HG02678 (cell line): ENCODE measurements around the gene HIKESHI.
"Not testable (repeated sequence)": the region's sequence is repeated elsewhere in the genome, so short reads cannot be mapped to it uniquely, and the experiment has no call there.

ENCODE experiments used
- ATAC-seq: cut with Tn5 transposase; IDR thresholded peaks from one replicate; pipeline ENCODE4 v1.9.1; 2021; ENCODE audit warnings: mild to moderate bottlenecking, moderate library complexity; ENCODE audit not compliant: unreplicated experiment

HIKESHI gene, protein sequence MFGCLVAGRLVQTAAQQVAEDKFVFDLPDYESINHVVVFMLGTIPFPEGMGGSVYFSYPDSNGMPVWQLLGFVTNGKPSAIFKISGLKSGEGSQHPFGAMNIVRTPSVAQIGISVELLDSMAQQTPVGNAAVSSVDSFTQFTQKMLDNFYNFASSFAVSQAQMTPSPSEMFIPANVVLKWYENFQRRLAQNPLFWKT

DNA sequence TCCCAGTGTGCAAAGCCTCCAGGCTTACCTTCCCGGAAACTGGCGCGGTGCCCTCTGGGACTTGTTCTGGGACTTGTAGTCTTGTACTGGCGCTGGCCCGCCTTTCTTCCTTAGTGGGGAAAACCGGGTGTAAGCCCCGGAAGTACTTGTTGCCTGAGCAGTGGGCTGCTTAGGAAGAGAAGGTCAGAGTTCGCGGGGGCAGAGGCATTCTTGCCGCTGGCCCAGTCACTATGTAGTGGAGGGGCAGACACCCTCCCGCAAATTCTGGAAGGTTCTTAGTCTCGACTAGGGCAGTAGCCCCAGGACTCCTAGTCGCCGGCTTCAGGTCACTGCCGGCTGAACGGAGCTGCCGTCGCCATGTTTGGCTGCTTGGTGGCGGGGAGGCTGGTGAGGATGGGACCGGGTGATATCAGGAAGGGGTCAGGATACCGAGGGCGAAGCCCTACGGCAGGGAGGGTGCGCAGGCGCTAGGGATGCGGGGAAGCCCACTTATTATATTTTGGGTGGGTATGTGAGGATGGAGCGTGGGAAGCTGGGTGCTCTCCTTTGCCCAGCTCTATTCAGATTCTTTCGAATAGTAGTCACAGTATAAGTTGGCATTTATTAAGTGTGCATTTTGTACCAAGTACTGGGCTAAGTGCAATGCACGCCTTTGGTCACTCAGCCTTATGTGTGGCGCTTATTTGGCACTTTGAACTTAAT lies at the start of gene HIKESHI:
HIKESHI (plus strand) TSS at position 149 of the 702 bp plus-strand sequence; CDS start at position 358, 209 bp downstream.
- peak; percentile 99 for ATAC-seq

DNA sequence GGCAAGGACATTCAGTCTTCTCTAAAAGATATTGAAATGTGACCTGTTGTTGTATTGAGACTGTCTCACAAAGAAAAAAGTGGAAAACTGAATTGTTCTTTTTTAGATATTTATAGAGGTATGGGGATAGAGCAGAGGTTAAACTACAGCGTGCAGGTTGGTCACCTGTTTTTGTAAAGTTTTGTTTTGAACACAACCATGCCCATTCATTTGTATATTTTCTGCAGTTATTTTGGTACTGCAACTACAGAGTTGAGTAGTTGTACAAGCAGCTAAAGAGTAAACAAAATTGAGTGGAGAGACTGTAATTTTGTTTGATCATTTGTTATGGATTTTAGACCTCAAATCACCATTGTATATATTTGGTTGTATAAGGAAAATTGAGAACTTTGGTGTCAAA lies 46.1 kb upstream of the HIKESHI start:
- ATAC-seq = peak; percentile 88

DNA sequence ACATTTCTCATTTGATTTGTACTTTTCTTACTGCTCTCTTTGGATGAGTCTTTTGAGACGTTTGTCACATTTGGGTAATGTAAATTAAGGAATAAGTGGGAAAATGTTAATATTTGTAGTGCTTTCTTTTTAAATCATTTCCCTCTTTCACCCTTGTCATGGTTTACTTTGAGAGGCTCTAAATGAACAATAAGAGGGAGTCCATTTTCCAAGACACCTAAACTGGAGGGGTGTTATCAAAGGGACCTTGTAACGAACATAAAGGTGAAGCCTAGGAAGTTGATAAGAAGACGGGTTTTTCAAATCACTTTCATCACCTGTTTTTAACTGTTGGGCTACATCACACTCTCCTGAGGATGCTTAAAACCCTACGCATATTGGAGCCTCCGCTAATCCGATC lies 45.4 kb upstream of the HIKESHI start:
- no peak for ATAC-seq

DNA sequence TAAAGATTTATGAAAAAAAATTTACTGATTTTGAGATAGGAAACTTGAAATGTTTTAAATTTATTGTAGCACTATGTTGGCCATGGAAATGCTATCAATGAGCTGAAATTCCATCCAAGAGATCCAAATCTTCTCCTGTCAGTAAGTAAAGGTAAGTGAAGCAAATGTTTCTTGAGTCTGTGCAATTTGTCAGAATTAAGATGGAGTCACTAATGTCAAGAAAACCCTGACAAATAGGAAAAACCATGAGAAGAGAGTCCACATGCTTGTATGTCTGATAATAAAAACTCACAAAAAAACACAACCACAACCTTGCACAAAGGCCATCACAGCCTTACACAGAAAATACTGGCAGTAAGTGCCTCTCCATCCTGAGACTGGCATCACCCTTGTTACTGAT lies 44.6 kb upstream of the HIKESHI start:
- ATAC-seq = no peak

DNA sequence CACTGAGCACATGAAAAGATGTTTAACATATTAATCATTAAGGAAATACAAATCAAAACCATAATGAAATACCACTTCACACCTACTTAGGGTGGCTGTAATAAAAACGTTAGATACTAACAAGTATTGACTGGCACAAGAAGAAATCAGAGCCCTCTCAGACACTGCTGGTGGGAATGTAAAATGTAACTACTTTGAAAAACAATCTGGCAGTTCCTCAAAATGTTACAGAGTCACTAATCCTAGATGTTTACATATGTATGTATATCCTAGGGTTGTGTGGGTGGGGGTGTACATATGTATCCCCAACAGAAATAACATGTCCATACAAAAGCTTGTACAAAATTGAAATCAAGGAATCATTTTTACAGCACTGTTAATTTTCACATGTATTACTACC lies 42.3 kb upstream of the HIKESHI start:
- ATAC-seq = no peak

DNA sequence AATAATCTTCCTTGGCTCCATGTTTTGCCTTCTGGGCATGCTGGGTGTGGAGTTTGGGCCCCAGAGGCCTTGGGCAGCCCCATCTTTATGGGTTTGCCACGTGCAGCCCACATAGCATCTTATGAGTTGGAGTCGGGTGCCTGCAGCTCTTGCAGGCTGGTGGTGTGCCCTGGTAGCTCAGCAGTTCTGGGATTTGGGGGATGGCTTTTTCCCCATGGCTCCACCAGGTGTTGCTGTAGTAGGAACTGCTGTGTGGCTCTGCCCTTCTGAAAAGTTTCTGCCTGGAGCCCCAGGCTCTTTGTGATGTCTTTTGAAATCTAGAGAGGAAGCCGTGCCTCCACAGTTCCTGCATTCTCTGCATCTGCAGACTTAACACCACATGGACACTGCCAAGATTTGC lies 40.7 kb upstream of the HIKESHI start:
- ATAC-seq = no peak

DNA sequence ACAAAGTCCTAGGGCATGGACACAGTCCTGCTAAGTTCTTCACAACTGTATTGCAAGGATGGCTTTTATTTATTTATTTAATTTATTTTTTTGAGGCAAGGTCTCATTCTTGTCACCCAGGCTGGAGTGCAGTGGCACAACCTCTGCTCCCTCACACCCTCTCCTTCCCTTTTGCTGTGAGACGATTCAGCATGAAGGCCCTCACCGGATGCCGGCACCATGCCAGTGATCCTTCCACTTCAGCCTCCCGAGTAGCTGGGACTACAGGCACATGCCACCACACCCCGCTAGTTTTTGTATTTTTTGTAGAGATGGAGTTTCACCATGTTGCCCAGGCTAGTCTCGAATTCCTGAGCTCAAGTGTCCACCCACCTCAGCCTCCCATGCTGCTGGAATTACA lies 39.7 kb upstream of the HIKESHI start:
- ATAC-seq = no peak

DNA sequence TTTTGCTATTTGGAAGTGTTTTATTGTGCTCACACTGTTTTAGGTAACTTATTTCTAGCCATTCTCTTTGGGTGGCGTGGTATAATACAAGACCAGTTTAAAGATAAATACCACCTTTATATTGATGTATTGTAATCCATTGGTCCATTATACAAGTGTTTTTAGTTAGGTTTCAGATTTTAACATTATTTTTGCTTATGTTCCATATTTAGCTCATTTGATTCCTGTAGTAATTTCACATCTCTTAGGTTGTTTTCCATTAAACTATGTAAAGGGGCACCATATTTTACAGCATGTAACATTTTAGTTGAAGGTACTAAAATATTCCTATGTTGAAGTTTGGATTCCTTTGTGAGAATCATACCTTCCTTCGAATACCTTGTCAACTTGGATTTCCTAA lies 37.4 kb upstream of the HIKESHI start:
- no peak for ATAC-seq

DNA sequence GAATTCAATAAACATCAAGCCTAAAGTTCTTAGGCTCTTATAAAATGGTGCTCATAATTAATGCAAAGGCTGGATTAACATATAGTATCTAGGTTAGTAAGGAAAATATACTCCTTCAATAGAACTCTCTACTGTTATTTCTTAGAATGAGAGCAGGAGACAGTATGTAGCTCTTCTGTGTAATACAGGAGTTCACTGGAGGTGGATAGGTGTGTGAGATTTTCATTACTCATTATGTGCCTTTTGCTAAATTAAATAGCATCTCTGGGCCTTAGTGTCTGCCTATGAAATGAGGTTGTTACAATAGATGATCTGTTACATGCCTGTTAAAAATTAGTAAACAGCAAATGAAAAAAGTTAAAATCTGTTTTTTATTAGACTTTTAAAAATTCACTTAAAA lies 36.8 kb upstream of the HIKESHI start:
- ATAC-seq = no peak

DNA sequence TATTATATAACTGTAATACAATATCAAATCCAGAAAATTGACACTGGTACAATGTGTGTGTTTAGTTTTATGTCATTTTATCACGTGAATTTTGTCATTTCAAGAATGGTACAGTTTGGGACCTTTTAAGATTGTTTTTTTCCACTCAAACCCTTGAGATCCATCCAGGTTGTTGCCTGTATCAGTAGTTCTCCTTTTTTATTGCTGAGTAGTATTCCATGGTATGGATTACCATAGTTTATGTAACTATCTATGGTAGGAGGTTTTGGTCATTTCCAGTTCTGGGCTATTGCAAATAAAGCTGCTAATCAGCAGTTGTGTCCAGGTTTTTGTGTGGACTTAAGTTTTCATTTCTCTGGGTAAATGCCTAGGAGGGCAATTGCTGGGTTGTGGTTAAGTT lies 32.4 kb upstream of the HIKESHI start:
- no peak for ATAC-seq

DNA sequence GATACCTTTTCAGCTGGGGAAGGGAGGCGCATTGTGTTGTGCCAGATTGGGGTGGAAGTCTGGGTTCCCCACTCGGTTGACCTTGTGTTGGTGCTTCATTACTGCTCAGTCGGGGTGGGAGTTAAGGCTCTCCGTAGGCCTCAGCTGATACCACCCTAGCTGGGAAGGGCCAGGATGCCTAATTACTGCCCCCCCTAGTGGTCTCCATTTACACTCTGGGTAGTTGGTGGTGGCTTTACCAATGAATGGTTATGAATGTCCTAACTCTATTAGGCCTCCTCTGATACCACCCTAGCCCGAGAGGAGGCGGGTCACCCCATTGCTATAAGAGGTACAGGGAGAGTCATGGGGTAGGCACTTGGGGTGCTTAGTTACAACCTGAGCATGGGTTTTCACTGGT lies 27.5 kb upstream of the HIKESHI start:
- ATAC-seq = no peak

DNA sequence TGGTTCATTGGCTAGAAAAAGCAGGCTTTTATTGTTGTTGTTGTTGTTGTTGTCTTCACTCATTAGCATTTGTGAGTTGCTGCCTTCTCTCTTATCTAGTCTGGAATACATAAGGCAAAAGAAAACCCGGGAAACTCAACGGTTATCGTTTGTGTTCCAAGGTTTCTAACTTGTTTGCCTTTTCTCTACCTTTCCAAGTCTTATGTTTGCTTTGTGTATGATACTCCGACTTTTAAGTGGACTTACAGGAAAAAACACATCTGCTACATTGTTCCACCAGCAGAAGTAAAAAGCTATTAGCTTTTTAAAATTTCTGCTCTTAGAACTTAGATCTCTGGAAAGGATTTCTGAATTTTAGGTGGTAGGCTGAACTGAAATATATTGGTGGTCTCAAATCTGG lies 27.0 kb upstream of the HIKESHI start:
- no peak for ATAC-seq

DNA sequence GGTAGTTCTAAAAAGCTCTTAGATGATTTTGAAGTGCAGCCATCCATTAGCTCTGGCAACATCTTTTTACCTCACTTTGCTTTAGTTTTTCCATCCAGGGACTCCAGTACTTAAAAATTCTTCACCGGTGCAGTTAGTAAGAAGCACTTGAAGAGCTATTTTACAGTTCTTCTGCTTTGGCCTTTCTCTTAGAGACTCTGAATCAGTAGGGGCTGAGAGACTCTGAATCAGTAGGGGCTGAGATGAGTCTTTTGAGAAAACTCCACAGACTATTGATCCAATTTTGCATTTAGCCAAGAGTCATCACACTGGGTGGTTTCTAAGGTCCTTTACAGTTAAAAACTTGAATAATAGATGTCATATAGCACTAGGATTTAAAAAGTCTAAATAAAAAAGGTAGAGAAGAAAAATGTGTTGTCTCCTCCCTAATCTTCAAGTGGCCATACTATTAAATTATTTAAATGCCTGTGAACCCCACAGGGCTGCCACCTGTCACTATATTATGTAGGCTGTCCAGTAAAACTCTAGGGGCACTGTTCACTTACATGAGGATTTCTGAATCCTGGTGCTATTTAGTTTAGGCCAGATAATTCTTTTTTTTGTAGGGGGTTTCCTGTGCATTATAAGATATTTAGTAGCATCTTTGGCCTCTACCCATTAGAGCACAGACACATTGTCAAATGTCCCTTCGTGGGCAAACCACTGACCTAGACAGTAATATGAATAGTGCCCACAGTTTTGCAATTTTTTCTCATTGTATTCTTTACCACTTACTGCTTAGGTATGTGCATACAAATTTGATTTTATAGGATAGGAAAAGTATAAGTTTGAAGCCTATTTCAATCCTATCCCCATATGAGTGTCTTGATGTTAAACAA lies 26.3 kb upstream of the HIKESHI start:
- no peak for ATAC-seq

DNA sequence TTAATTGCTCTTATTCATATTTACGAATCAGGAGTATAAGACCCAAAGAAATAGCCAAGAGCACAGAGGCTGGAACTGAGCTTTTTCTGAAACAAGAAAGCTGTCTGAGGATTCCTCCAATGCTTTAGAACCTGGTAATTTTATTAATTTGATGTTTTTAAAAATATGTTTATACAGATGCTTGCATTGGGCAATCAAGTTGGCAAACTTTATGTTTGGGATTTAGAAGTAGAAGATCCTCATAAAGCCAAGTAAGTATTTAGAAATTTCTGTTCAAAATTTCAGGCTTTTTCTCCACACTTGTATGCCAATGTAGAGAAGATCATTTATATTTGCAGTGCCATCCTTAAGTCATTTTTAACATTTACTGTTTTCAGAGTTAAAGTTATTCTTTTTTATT lies 24.3 kb upstream of the HIKESHI start:
- ATAC-seq = no peak

DNA sequence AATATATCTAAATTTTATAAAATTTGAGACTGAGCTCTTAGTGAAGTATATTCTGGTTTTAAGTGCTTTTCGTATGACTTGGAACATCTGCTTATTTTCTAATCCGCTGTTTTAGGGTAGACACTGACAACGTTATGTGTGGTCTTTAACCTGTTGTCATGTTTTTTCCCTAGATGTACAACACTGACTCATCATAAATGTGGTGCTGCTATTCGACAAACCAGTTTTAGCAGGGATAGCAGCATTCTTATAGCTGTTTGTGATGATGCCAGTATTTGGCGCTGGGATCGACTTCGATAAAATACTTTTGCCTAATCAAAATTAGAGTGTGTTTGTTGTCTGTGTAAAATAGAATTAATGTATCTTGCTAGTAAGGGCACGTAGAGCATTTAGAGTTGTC lies 23.8 kb upstream of the HIKESHI start:
- ATAC-seq = no peak

DNA sequence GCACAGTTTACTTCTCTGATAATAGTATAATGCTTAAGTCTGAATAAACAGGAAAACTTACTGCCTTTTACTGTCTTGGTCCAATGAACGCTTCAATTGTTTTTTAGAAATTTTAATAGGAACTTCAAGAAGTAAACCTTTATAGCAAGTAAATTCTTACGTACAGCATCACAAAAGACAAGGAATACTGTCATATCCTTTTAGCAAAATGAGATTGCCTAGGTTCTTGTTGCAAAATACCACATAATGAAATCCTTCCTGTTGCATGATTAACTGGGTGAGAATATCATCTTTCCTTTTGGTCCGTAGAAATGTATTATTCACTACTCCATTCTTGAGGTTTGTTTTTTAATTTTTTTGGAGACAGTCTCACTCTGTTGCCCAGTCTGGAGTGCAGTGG lies 22.3 kb upstream of the HIKESHI start:
- ATAC-seq = no peak

DNA sequence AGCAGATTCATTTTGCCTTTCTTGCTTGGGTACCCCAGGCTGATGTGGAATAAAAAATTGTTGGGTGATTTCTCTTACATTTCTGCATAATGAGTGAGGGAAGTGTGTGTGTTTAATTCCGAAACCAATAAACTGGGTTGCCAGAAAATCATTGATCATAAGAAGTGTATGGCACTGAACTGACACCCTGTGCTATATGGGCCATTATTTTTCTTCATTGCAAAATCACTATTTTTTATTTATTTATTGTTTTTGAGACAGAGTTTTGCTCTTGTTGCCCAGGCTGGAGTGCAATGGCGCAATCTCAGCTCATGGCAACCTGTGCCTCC lies 14.6 kb upstream of the HIKESHI start:
- ATAC-seq = no peak

DNA sequence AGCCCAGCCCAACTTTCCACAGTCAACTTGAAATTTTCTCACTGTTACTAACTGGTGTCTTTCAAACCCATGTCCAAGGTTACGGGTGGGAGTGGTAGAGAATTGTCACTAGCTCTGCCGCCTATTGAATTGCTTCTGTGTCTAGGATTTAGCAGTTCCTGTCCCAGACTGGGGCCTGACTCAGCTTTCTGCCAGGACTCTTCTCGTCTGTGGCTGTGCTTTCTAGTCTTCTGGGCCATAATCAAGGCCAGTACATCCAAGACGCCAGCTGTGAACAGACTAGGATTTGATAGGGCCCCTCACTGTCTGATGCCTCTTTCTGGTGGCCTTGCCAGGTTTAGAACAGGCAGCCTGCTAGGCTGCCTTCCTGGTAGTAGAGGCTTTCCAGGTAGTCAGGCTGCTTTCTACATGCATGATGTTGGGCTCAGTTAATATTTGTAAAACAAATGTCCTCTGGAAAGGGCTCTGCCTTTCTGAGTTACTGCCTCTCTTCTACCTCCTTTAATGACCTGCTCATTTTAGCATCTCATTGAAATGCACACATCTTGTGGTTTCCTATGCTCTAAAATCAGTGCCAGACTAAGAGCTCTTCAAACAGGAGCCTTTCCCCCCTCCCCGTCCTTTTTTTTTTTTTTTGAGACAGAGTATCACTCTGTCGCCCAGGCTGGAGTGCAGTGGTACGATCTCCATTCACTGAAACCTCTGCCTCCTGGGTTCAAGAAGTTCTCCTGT lies 13.1 kb upstream of the HIKESHI start:
- no peak for ATAC-seq

DNA sequence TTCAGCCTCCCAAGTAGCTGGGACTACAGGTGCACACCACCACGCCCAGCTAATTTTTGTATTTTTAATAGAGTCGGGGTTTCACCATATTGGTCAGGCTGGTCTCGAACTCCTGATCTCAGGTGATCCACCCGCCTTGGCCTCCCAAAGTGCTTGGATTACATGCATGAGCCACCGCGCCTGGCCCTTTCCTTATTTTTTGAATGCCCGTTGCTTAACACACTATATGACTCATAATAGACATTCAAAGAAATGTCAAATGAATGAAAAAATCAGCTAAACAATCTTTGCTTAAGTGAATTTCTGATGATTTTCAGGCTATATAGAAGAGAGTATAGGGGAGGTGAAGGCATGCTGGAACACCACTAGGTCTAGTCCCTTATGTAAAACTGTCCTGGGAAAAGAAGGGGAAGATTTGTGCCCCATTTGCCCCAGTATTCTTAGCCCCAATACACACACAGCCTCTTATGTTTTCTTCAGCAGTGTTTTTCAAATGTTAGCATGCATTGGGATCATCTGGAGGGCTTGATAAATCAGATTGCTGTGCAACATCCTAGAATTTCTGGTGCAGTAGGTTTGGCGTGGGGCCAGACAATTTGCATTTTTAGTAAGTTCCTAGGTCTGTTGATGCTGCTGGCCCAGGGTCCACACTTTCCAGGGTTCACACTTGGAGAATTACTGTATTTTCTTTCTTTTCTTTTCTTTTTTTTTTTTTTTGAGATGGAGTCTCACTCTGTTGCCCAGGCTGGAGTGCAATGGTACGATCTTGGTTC lies 12.3 kb upstream of the HIKESHI start:
- ATAC-seq = not testable (repeated sequence)

DNA sequence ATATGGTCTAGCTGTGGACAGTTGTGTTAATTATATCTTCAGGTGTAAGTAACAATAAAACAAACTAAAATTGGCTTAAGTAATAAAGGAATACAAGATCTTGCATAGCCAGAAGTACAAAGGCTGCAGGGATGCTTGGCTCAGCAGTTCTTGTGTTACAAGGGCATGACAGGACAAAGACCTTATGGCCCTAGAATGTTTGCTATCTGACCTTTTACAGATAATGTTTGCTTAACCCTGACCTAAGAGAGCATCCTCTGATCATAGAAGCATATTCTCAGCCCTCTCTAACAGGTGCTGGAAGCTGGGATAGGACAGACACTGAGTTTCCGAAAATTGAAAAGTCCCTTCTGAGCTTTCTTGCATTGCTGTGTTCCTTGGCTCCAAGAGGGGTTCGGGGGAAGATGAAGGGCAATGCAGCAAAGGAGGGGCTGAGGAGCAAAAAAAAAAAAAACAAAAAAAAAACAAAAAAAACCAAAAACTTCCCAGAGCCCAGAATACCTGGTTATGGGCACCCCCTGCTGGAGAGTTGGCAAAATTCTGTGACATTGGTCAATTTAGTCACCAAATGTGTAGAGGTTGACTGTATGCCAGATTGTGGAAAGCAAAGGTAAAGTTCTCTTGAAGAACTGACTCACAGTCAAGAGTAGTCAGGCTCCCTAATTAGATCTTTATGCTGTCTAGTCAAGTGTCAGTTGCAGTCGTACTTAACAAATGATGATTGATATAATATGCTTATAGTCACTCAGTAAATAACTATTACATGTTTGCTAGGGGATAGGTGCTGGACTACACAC lies 10.4 kb upstream of the HIKESHI start:
- no peak for ATAC-seq
